Natural killer cell (primary cell): ENCODE measurements around the gene PRKCG. TPM values are rescaled to one million over a fixed set of nuclear protein-coding genes. Genes with fewer than 3 reads are reported as not detected.

Experiments used
- ATAC-seq, 3 donors: fragments of 150-1000 bp in 2 of 3; fragments of 200-7000 bp in 1 of 3; cut with Tn5 transposase; 1 replicate in 1 of 3; 2 replicates in 2 of 3; pipeline ENCODE4 v1.10.0; 2021; ENCODE audit warnings: mild to moderate bottlenecking in 2 of 3, moderate library complexity in 2 of 3
- DNase-seq, 2 donors: peaks; one replicate each; pipeline versions ENCODE4 v3.0.0 to v3.0.0-alpha.2; 2013 to 2021; ENCODE audit warnings: mixed read lengths in 1 of 2
- H3K27ac ChIP-seq: one replicate; pipeline ENCODE4 v1.5.1; 2013; ENCODE audit warnings: mild to moderate bottlenecking, low read length
- H3K27me3 ChIP-seq: one replicate; pipeline ENCODE4 v1.6.1; 2013; ENCODE audit warnings: low read length; ENCODE audit not compliant: control insufficient read depth, insufficient read depth
- H3K36me3 ChIP-seq: one replicate; pipeline ENCODE4 v1.6.1; 2013; ENCODE audit warnings: low read length; ENCODE audit not compliant: control insufficient read depth, insufficient read depth
- H3K4me1 ChIP-seq: one replicate; pipeline ENCODE4 v1.6.1; 2013; ENCODE audit warnings: low read length; ENCODE audit not compliant: control insufficient read depth, insufficient read depth
- H3K4me3 ChIP-seq: one replicate; pipeline ENCODE4 v1.5.1; 2013; ENCODE audit warnings: low read length
- H3K9me3 ChIP-seq: one replicate; pipeline ENCODE4 v1.6.1; 2013; ENCODE audit warnings: low read length; ENCODE audit not compliant: control insufficient read depth, insufficient read depth
- H3K27ac Mint-ChIP-seq, 2 donors: one replicate each; pipeline ENCODE4 v1.8.0; 2022; ENCODE audit warnings: mild to moderate bottlenecking in 2 of 2, mixed read lengths in 2 of 2, moderate library complexity in 1 of 2
- H3K27me3 Mint-ChIP-seq, 2 donors: one replicate each; pipeline ENCODE4 v1.8.0; 2022; ENCODE audit warnings: low read depth in 2 of 2, mixed read lengths in 2 of 2
- H3K36me3 Mint-ChIP-seq: one replicate; pipeline ENCODE4 v1.8.0; 2022; ENCODE audit warnings: mixed read lengths
- H3K4me1 Mint-ChIP-seq, 2 donors: one replicate each; pipeline ENCODE4 v1.8.0; 2022; ENCODE audit warnings: mixed read lengths in 2 of 2
- H3K4me3 Mint-ChIP-seq: one replicate; pipeline ENCODE4 v1.8.0; 2022; ENCODE audit warnings: mild to moderate bottlenecking, moderate library complexity, mixed read lengths
- H3K9me3 Mint-ChIP-seq, 2 donors: one replicate each; pipeline ENCODE4 v1.8.0; 2022; ENCODE audit warnings: mixed read lengths in 2 of 2
- CTCF ChIP-seq: fragments of 200-600 bp; IDR thresholded peaks from one replicate; pipeline ENCODE4 v1.8.0; 2022; ENCODE audit warnings: antibody characterized with exemption
- WGBS: methylation state at CpG from one replicate; pipeline ENCODE4 v1.1.7; 2013; ENCODE audit warnings: missing lambda C conversion rate; ENCODE audit not compliant: insufficient coverage; 5-methylcytosine and 5-hydroxymethylcytosine counted together
- intact Hi-C: fragments of 100-400 bp; cut with micrococcal nuclease; formaldehyde crosslinking; loops from one replicate; pipeline ENCODE4 v1.14.2; 2022
- total RNA-seq, 4 donors: library from RNA; stranded (reverse); fragments of 120-200 nt in 1 of 4; gene quantifications; one replicate each; pipeline versions ENCODE4 v1.2.3 to v1.2.4, GENCODE V29; 2013 to 2022

Gene PRKCG
- total RNA-seq, 3 donors from 2014 or later (not counting 1 experiment from before 2014, with no cell fraction given), result 0.55 to 2.6 (median 1.5) TPM

- H3K4me1 ChIP-seq, result no peaks in the 10 kb centered on the region
- no peak for TF ChIP-seq CTCF
- no peak overlapping the region for H3K27ac Mint-ChIP-seq
- WGBS, result 77% methylated on average over 4 of the region's 4 CpGs
- intact Hi-C loops, result no loop called here
- no peaks in the 10 kb centered on the region for H3K36me3 Mint-ChIP-seq
- peaks cover 44% of the 10 kb centered on the region in 2 donors for H3K27me3 Mint-ChIP-seq
- peaks cover 19% of the 10 kb centered on the region for H3K27me3 ChIP-seq
- H3K9me3 Mint-ChIP-seq, result peaks cover 0 to 3% of the 10 kb centered on the region in 2 donors
- H3K36me3 ChIP-seq, result no peaks in the 10 kb centered on the region
- no peak for DNase-seq
- no peak overlapping the region for H3K27ac ChIP-seq
- H3K4me1 Mint-ChIP-seq, result peaks cover 0 to 9% of the 10 kb centered on the region in 2 donors
- no peak for ATAC-seq
- H3K9me3 ChIP-seq, result peaks cover 2% of the 10 kb centered on the region
- no peak overlapping the region for H3K4me3 Mint-ChIP-seq
- H3K4me3 ChIP-seq, result no peak overlapping the region
These were observed 62.4 kb downstream of the PRKCG start for GRCh38 chr19:53944416-53944815.

GRCh38 chr19:53944933-53945332 is 62.9 kb downstream of the PRKCG start:
- ATAC-seq (no peak), DNase-seq (no peak)
- Histone ChIP-seq H3K9me3 (peaks cover 2% of the 10 kb centered on the region), H3K27ac (no peak overlapping the region), H3K4me3 (no peak overlapping the region), H3K27me3 (peaks cover 19% of the 10 kb centered on the region), H3K36me3 (no peaks in the 10 kb centered on the region), H3K4me1 (no peaks in the 10 kb centered on the region)
- Mint-ChIP-seq H3K36me3 (no peaks in the 10 kb centered on the region), H3K9me3 (peaks cover 0 to 3% of the 10 kb centered on the region in 2 donors), H3K4me1 (peaks cover 0 to 9% of the 10 kb centered on the region in 2 donors), H3K4me3 (no peak overlapping the region), H3K27me3 (peaks cover 39 to 44% of the 10 kb centered on the region in 2 donors), H3K27ac (no peak overlapping the region)
- TF ChIP-seq CTCF, result no peak
- intact Hi-C loops, result no loop called here
- 90% methylated on average over 4 of the region's 4 CpGs for WGBS

- WGBS, result 63% methylated on average over 8 of the region's 9 CpGs
- peaks cover 2% of the 10 kb centered on the region for H3K9me3 ChIP-seq
These were observed 63.4 kb downstream of the PRKCG start for GRCh38 chr19:53945441-53945840.

More at GRCh38 chr19:53945441-53945840, 63.4 kb downstream of the PRKCG start:
- Histone ChIP-seq H3K27ac (no peak overlapping the region), H3K27me3 (peaks cover 19% of the 10 kb centered on the region), H3K36me3 (no peaks in the 10 kb centered on the region), H3K4me3 (no peak overlapping the region), H3K4me1 (no peaks in the 10 kb centered on the region)
- no peak for DNase-seq
- no peak for TF ChIP-seq CTCF
- H3K4me3 Mint-ChIP-seq, result no peak overlapping the region
- ATAC-seq, result no peak
- peaks cover 34 to 40% of the 10 kb centered on the region in 2 donors for H3K27me3 Mint-ChIP-seq
- peaks cover 0 to 9% of the 10 kb centered on the region in 2 donors for H3K4me1 Mint-ChIP-seq
- no peaks in the 10 kb centered on the region for H3K36me3 Mint-ChIP-seq
- H3K9me3 Mint-ChIP-seq, result peaks cover 0 to 3% of the 10 kb centered on the region in 2 donors
- intact Hi-C loops, result no loop called here
- no peak overlapping the region for H3K27ac Mint-ChIP-seq
